Epithelial cell of esophagus (primary cell): ENCODE data around the gene RHCE.
"Not testable (repeated sequence)": the region's sequence is repeated elsewhere in the genome, so short reads cannot be mapped to it uniquely, and the experiment has no call there.

Source experiments
- DNase-seq: peaks from one replicate; pipeline ENCODE4 v3.0.0; 2010; ENCODE audit warnings: low read depth
- H3K4me3 ChIP-seq: 2 replicates; pipeline ENCODE4 v1.5.1; 2011; ENCODE audit warnings: mild to moderate bottlenecking, low read length, control low read depth
- TF ChIP-seq, protein P1 (sequence below): IDR thresholded peaks from 2 replicates; pipeline ENCODE4 v1.5.1; 2011; ENCODE audit warnings: low read depth, mild to moderate bottlenecking, low read length, control low read depth, inconsistent platforms; ENCODE audit not compliant: insufficient read depth; ENCODE audit errors: missing control alignments

The RHCE gene

DNA sequence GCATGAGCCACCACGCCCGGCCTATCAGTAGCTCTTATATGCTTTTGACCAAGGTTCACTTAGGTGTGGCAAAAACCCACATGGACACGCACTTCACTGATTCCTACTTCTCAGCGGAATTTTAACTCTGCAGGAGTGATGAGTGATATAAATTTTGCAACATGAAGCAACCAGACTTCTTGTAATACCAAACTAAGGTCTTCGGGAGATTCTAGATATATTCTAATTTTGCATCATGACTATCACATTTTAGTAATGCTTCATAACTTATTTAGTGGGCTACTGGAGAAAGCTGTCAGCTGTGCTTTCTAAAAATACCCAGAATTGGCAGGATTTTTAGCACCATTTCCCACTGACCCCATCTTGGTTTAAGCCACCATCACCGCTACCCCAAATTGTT is 27.8 kb downstream of the RHCE start:
- H3K4me3 ChIP-seq: no peak overlapping the region
- no peak for DNase-seq
- TF ChIP-seq, protein P1, sequence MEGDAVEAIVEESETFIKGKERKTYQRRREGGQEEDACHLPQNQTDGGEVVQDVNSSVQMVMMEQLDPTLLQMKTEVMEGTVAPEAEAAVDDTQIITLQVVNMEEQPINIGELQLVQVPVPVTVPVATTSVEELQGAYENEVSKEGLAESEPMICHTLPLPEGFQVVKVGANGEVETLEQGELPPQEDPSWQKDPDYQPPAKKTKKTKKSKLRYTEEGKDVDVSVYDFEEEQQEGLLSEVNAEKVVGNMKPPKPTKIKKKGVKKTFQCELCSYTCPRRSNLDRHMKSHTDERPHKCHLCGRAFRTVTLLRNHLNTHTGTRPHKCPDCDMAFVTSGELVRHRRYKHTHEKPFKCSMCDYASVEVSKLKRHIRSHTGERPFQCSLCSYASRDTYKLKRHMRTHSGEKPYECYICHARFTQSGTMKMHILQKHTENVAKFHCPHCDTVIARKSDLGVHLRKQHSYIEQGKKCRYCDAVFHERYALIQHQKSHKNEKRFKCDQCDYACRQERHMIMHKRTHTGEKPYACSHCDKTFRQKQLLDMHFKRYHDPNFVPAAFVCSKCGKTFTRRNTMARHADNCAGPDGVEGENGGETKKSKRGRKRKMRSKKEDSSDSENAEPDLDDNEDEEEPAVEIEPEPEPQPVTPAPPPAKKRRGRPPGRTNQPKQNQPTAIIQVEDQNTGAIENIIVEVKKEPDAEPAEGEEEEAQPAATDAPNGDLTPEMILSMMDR: no peak

DNA sequence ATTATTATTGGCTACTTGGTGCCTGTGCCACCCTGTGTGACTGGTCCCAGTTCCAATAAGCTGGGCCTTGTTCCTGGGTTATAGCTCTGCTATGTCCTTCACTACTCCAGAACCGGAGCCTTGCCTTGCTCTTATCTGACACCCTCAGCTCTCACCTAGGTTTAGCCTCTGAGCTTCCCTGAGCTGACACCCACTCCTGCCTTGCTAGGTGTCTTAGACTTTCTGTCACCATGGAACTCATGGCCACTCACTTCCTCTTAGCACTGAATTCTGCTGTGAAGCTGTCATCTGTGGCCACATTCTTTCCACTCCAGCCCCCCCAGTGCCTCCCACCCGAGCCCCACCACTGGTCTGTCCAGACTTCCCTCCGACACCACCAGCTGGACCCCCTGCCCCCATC is 30.9 kb downstream of the RHCE start:
- not testable (repeated sequence) for DNase-seq

DNA sequence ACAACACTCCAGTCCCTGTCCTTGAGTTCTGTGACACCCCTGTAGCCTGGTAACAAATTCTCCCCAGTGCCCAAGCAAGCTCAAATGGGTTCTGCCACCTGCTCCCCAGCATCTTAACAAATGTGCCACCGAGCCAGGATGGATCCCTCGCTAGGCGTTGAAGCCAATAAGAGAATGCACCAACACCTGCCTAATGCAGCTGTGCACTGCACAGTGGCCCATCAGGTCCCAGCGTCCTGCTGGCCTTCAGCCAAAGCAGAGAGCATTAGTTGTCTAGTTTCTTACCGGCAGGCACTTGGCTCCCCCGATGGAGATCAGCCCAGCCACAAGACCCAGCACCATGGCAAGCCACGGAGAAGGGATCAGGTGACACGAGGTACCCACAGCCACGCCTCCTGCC is 31.9 kb downstream of the RHCE start:
- not testable (repeated sequence) for H3K4me3 ChIP-seq, DNase-seq

More for the DNA sequence above, 30.9 kb downstream of the RHCE start:
- H3K4me3 ChIP-seq: not testable (repeated sequence)

DNA sequence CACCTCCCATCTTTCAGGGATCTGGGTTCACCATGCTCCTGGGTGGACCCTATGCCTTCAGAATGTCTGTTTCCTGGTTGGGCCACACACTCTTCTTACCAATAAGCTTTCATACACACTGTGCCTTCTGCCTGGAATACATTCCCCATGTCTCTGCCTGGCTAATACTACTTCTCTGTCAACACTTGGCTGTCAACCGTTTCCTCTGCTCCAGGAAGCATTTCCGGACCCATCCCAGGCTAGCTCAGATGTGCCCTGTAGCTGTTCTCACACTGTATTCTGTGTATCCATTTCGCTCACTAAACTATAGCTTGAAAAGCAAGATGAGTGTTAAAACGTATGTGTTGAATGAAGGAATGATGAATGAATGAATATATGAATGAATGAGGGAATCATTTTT is 33.5 kb downstream of the RHCE start:
- H3K4me3 ChIP-seq, DNase-seq: not testable (repeated sequence)

DNA sequence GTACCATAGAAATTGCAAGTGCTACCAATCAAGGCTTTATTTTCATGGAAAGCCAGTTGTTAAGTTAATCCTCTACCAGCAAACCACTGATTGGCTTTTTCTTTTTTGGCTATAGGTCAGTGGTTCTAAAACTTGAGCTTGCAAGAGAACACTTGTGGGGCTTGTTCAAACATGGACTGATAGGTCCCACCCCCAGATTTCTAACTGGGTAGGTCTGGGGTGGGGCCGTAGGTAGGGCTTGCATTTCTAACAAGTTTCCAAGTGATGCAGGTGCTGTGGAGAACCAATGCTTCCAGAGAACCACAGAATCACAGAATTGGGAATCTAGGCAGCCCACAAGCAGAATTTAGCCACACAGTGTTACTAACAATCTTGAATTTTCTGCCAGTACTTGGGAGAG is 36.8 kb downstream of the RHCE start:
- H3K4me3 ChIP-seq, DNase-seq: not testable (repeated sequence)

DNA sequence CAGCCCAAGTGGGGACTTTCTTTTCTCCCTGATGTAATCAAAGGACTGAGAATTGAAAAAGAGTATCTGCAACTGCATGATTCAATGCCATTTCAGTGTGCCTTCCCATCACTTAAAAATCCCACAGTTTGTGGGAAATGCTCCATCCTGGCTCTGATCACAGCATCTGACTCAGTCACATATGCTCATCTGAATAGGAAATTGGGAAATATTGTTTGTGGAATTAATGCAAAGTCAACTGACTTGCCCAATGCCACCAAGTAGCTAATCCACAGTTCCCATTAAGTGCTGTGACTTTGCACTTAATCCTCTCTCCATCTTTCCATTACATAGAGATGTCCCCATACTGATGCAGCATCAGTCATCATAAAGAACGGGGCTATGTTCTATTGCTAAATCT is 37.5 kb downstream of the RHCE start:
- H3K4me3 ChIP-seq: not testable (repeated sequence)
- peak; percentile 46 for DNase-seq

DNA sequence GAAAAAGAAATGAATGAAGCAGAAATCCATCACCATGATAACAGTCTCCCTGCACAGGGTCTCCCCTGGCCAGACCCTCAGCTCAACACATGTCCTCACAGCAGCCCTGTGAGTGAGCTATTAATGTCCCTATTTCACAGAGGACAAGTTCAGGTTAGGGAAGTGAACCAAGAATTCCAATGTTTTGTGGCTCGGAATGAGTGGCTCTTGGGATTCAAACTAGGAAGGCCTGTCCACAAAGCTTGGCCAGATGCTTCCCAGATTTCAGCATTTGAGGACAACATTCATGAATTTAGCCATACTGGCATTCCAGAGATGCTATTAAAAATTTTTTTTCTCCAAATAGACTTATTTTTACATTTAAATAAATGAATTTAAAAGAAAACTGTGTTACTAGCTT is 38.1 kb downstream of the RHCE start:
- not testable (repeated sequence) for H3K4me3 ChIP-seq, DNase-seq

DNA sequence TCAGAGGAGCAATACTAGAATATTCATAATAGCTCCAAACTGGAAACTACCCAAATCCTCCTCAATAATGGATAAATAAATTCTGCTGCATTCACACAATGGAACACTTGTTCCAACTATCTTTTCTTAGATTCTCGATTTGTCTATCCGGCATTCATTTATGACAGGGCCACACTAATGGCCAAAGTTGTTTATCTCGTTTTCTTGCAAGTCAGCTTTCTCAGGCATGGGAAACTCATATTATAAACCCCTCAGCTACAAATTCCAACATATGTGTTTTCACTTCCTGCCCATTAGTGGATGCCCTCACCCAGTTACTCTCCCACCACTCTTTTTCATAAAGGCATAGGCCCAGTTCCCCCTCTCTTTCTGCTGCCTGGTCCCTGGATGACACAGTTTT is 42.3 kb downstream of the RHCE start:
- H3K4me3 ChIP-seq, DNase-seq: not testable (repeated sequence)

DNA sequence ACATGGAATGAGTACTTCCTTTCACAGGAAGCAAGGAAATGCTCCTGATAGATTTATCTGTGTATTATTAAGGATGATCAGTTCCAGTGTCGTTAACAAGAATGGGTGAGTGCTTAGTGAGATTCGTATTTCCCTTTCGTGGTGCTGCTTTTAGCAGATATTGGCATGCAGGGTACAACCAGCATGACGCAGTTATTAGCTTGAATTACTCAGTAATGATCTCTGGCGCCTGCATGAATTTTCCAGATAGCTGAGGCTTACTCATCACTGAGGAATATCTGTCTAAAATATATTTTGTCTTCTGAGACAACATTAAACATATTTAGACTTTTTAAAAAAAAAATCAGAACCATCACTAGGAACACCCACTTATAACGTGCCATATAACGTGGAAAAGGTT is 48.9 kb downstream of the RHCE start:
- not testable (repeated sequence) for DNase-seq, H3K4me3 ChIP-seq

DNA sequence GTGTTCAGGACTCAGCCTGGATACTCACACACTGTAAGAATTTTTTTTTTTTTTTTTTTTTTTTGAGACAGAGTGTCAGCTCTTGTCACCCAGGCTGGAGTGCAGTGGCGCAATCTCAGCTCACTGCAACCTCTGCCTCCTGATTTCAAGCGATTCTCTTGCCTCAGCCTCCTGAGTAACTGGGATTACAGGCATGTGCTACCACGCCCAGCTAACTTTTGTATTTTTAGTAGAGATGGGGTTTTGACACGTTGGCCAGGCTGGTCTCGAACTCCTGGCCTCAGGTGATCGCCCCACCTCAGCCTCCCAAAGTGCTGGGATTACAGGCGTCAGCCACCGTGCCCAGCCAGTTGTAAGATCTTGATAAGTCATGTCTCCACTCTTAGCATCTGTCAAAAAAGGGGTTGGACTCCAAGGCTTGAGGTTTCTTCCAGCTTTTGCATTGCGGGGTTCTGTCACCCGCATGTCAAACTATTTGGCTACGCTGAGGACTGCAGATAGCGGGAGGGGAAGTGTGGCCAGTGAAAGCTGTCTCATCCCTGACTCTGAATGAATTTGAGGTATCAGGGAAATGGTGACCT is 50.8 kb downstream of the RHCE start:
- not testable (repeated sequence) for H3K4me3 ChIP-seq, DNase-seq

DNA sequence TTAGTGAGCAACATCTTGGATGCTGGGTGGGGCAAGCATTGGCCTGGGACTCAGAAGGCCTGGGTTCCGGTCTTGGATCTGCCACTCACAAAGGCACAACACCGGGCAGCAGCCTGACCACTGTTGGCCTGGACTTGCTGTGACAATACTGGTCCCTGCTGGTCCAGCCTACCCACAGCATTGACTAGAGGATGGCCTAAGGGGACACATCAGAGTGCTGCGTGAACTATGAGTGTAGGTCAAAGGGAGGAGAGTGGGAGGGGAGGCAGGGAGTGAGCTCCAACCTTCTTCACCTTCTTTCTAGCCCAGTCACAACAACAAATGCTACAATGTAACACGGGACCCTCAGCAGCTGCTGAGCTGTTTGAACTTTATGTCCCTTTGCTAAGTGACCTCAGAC is 51.4 kb downstream of the RHCE start:
- TF ChIP-seq, protein P1: no peak
- H3K4me3 ChIP-seq: no peak overlapping the region
- no peak for DNase-seq

DNA sequence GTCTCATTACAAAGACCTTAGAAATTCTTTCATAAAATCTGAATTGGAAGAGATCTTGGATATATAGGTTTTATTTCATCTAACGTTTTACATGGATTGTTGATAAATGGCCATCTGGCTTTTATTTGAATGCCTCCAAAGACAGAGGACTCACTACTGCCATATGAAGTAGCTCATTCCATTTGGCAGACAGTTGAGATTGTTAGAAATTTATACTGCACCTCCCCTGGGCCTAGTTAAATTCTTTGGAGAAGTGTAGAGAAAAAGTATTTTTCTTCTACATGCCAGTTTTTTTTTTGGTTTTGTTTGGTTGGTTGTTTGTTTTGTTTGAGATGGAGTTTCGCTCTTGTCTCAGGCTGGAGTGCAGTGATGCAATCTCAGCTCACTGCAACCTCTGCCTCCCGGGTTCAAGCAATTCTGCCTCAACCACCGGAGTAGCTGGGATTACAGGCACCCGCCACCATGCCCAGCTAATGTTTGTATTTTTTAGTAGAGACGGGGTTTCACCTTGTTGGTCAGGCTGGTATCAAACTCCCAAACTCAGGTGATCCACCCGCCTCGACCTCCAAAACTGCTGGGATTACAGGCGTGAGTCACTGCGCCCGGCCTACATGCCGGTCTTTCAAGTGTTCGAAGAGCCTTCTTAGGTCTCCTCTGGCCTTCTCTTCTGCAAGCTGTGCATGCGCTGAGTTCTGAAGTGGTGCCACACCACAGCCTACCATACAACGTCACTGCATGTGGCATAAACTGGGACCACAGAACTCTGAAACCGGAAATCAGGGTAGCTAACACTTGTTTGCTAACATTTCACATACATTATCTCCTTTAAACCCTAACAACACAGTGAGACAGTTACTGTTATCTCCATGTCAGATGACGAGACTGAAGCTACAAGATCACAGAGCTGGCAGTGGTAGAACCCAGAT is 57.7 kb downstream of the RHCE start:
- not testable (repeated sequence) for H3K4me3 ChIP-seq, DNase-seq
